Muscle of leg (tissue), 11 donors: Measurements from ENCODE around the gene FMR1NB. TPM values are rescaled to one million over a fixed set of nuclear protein-coding genes. Genes with fewer than 3 reads are reported as not detected.

Experiments used
- DNase-seq: peaks from one replicate; pipeline ENCODE4 v3.0.0; 2013
- H3K27ac ChIP-seq: one replicate; pipeline ENCODE4 v1.5.1; 2013; ENCODE audit warnings: mild to moderate bottlenecking, low read length, control low read depth
- H3K27me3 ChIP-seq: one replicate; pipeline ENCODE4 v1.6.1; 2013; ENCODE audit warnings: low read length; ENCODE audit not compliant: control insufficient read depth, insufficient read depth
- H3K36me3 ChIP-seq: one replicate; pipeline ENCODE4 v1.6.1; 2013; ENCODE audit warnings: low read length; ENCODE audit not compliant: control insufficient read depth, insufficient read depth
- H3K4me1 ChIP-seq: one replicate; pipeline ENCODE4 v1.6.1; 2013; ENCODE audit warnings: low read length; ENCODE audit not compliant: control insufficient read depth, insufficient read depth
- H3K4me3 ChIP-seq: one replicate; pipeline ENCODE4 v1.5.1; 2013; ENCODE audit warnings: low read length, control low read depth
- H3K9me3 ChIP-seq: replicated peaks from 2 replicates; pipeline ENCODE4 v1.6.1; 2013; ENCODE audit warnings: low read depth, low read length; ENCODE audit not compliant: control insufficient read depth
- WGBS: methylation state at CpG from one replicate; pipeline ENCODE4 v1.1.5; 2013; ENCODE audit warnings: missing lambda C conversion rate; ENCODE audit not compliant: insufficient coverage; 5-methylcytosine and 5-hydroxymethylcytosine counted together
- polyA plus RNA-seq, 8 donors: library from polyadenylated mRNA; unstranded; fragments of 120-200 nt; gene quantifications; one replicate each; pipeline versions ENCODE4 v1.2.1 to v1.2.3, GENCODE V29; 2013; ENCODE audit warnings: inconsistent platforms in 1 of 8, low replicate concordance in 1 of 8; ENCODE audit not compliant: insufficient read length in 8 of 8, insufficient read depth in 1 of 8
- total RNA-seq: library from RNA; stranded (reverse); fragments of 120-200 nt; gene quantifications from one replicate; pipeline ENCODE4 v1.2.4, GENCODE V29; 2013

FMR1NB gene
- total and polyA plus RNA-seq, 9 donors = 0.23 to 0.35 TPM; not detected in 7

DNA sequence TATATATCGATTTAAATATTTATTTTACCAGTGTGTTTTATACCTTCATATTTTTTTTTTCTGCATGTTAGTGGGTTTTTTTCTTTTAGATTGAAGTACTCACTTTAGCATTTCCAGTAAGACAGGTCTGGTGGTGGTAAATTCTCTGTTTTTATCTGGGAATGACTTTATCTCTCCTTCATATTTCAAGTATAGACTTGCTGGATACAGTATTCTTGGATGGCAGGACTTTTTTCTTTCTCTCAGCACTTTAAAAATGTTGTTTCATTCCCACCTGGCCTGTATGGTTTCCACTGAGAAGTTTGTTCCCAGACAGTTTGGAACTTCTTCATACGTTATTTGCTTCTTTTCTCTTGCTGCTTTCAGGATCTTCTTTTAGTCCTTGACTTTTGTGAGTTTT lies 86.1 kb downstream of the FMR1NB start:
- no peak for DNase-seq
- H3K27ac ChIP-seq = no peak overlapping the region
- H3K27me3 ChIP-seq = no peaks in the 10 kb centered on the region
- no peaks in the 10 kb centered on the region for H3K4me1 ChIP-seq
- no peaks in the 10 kb centered on the region for H3K9me3 ChIP-seq
- no peaks in the 10 kb centered on the region for H3K36me3 ChIP-seq
- no CpG with 5 or more reads among the region's 2 CpGs for WGBS
- no peak overlapping the region for H3K4me3 ChIP-seq

DNA sequence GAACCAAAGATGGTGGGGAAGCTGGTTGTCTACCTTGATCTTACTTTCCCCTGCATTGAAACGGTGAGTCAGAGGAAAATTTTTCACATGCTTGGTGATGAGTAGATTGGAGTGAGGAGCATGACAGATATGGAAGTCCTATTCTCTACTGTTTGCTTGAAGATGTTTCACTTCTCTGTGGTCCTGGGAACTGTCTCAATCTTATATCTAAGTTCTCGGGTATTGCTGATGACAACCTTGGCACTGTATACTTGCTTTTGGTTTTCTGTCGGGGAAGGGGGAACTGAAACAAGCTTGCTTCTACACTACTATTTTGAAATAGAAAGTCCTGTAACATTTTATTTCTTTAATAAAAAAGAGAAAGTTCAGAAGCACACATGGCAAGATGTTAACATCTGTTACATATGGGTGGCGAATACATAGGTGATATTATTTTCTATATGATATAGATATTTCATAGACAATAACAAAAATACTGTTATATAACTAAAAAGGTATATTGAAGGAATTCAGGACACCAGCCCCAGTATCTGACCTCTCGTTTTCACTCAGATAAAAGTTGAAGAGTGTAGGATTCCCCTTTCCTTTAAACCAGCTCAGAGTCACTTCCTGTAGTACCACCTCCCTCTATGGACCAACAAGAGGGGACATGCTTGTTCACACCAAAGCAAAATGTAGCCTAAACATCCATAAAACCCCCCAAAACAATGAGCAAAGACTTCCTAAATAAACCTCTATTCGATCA lies 88.8 kb downstream of the FMR1NB start:
- Histone ChIP-seq H3K9me3 (no peaks in the 10 kb centered on the region), H3K27ac (no peak overlapping the region), H3K4me1 (no peaks in the 10 kb centered on the region), H3K4me3 (no peak overlapping the region), H3K36me3 (no peaks in the 10 kb centered on the region), H3K27me3 (no peaks in the 10 kb centered on the region)
- WGBS = no CpG with 5 or more reads among the region's 6 CpGs
- DNase-seq = peak; percentile 12

DNA sequence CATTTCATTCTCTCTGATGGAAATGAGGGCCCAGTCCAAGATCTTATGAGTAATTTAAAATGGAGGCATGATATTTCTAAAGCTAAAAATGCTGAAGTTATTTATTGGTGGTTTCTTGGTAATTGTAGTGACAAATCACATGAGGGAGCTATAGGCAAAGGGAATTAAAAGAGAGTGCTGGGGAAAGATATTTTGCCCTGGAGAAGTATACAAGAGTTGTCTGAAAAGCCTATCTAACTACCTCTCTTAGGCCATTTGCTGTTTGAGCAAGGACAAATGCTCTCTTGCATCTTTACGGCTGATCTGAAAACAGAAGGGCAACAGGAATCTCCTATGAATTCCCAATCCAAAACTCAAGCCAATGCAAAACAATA lies 89.4 kb downstream of the FMR1NB start:
- no peak overlapping the region for H3K4me3 ChIP-seq

More for the DNA sequence above, 89.4 kb downstream of the FMR1NB start:
- H3K9me3 ChIP-seq = no peaks in the 10 kb centered on the region
- H3K27me3 ChIP-seq = no peaks in the 10 kb centered on the region
- no CpG with 5 or more reads among the region's 1 CpG for WGBS
- no peak overlapping the region for H3K27ac ChIP-seq
- no peak for DNase-seq
- H3K4me1 ChIP-seq = no peaks in the 10 kb centered on the region
- H3K36me3 ChIP-seq = no peaks in the 10 kb centered on the region

Other genes with a start within 250 kb of the FMR1NB start
- 27.8 TPM for gene FMR1, start 69.4 kb upstream of the FMR1NB start, total RNA-seq
- gene FMR1, start 69.4 kb upstream of the FMR1NB start, polyA plus RNA-seq = 10 to 100 TPM; 38.2 to 56.2 (median 42.6) TPM